Memory B cell (primary cell): ENCODE data around the gene HOXB13.

Experiments
- ATAC-seq: fragments of 150-1000 bp; cut with Tn5 transposase; 2 replicates; pipeline ENCODE4 v1.10.0; 2021; ENCODE audit warnings: low read depth, mild to moderate bottlenecking, moderate library complexity
- DNase-seq, 2 donors: peaks; one replicate each; pipeline ENCODE4 v3.0.0; 2022; ENCODE audit warnings: low spot score in 2 of 2
- H3K27ac Mint-ChIP-seq: one replicate; pipeline ENCODE4 v1.8.0; 2022; ENCODE audit warnings: mild to moderate bottlenecking, moderate library complexity, mixed read lengths
- H3K27me3 Mint-ChIP-seq: one replicate; pipeline ENCODE4 v1.8.0; 2022; ENCODE audit warnings: mixed read lengths
- H3K36me3 Mint-ChIP-seq: one replicate; pipeline ENCODE4 v1.8.0; 2022; ENCODE audit warnings: mild to moderate bottlenecking, mixed read lengths
- H3K4me1 Mint-ChIP-seq: one replicate; pipeline ENCODE4 v1.8.0; 2022; ENCODE audit warnings: mixed read lengths
- H3K4me3 Mint-ChIP-seq: one replicate; pipeline ENCODE4 v1.8.0; 2022; ENCODE audit warnings: mild to moderate bottlenecking, moderate library complexity, mixed read lengths
- H3K9me3 Mint-ChIP-seq: one replicate; pipeline ENCODE4 v1.8.0; 2022; ENCODE audit warnings: mixed read lengths

Gene HOXB13

DNA sequence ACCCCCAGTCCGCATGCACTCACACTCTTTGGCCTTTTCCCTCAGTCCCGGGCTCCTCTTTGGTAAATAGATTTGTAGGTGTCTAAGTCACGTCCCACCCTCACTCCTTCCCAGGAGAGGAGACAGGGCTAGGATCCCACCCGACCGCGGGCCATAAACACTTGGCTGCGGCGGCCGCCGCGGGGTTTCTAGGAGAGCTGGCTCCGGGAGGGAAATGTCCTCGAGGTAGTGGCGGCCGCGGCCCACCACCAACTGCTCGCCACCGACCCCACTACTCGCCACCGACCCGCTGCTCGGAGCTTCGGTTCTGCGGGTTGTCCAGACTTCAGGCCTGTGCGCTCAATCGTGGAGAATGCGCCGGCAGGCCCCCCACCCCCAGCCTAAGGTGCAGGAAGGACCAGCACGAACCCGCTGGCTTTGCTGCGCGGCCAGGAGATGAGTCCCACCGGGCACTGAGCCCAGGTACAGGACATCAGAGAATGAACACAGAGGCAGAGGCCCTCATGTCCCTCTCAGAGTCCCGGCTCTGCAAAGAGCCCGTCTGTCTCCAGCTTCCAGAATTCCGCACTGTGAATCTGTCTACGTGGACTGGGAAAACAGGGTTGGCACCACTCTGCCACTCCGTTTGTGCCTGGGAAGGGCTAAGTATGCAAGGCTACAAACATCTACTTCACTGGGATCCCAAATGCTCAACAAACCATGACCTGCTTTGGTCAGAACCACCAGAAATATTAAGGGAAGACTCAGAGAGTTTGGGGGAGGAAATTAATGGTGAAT, 3.1 kb downstream of the HOXB13 start:
- ATAC-seq = peak; percentile 26
- Mint-ChIP-seq H3K36me3 (no peaks in the 10 kb centered on the region), H3K4me3 (peak overlapping the region; percentile 29), H3K27ac (peak overlapping the region; percentile 45), H3K4me1 (peaks cover 16% of the 10 kb centered on the region), H3K9me3 (no peaks in the 10 kb centered on the region), H3K27me3 (peaks cover 43% of the 10 kb centered on the region)
- DNase-seq = no peak

DNA sequence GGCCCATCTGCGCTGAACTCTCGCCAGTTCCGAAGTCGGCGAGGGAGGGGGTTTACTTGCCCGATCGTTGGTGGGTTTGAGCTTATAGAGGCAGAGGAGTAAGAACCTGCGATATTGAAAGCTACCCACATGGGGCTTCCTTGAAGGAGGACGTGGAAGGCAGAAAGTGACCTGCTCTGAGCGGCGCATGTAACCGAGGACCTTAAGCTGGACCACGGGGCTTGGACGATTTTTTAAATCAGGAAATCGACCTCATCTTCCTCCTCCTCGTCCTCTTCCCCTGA, 3.6 kb downstream of the HOXB13 start:
- DNase-seq = no peak
- peaks cover 43% of the 10 kb centered on the region for H3K27me3 Mint-ChIP-seq
- H3K36me3 Mint-ChIP-seq = no peaks in the 10 kb centered on the region
- H3K9me3 Mint-ChIP-seq = peaks cover 2% of the 10 kb centered on the region
- peak overlapping the region; percentile 45 for H3K27ac Mint-ChIP-seq
- ATAC-seq = no peak
- H3K4me3 Mint-ChIP-seq = peak overlapping the region; percentile 29
- H3K4me1 Mint-ChIP-seq = peaks cover 16% of the 10 kb centered on the region

DNA sequence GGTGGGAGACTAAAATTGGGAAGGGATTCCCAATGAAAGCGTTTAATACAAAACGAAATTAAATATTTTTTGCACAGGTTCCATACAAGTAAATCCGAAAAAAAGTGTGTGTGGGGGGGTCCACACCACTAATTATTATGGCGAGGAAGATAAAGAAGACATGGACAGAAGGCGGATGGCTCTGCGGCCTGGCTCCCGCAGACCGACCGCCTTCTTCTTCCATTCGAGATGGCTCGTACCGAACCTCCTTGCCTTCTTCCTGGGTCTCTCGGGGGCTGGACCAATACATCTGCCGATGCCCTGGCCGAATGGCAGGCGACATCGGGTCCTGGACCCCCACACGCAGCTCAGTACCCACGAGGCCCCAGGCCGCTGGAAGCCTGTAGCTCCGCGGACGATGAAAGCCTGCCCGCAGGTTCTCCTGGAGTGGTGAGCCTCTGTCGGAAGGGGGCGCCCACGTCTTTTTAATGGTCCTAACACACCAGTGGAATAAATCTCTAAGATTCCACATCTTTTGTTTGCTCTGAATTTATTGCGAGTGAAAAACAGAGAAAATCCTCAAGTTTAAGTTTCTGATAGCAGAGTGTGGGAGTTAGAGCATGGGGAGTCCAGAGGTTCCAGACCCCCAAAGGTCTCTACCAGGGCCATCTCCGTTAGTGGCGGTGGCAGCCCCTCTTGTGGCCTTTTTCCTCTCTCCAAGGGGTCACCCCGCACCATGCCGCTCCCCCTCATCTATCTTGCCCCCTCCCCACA, 4.1 kb downstream of the HOXB13 start:
- Mint-ChIP-seq H3K27me3 (peaks cover 41% of the 10 kb centered on the region), H3K9me3 (peaks cover 2% of the 10 kb centered on the region), H3K4me1 (peaks cover 16% of the 10 kb centered on the region), H3K4me3 (peak overlapping the region; percentile 61), H3K36me3 (no peaks in the 10 kb centered on the region), H3K27ac (peak overlapping the region; percentile 45)
- DNase-seq (peak in 1 of 2 donors; percentile 56), ATAC-seq (no peak)

DNA sequence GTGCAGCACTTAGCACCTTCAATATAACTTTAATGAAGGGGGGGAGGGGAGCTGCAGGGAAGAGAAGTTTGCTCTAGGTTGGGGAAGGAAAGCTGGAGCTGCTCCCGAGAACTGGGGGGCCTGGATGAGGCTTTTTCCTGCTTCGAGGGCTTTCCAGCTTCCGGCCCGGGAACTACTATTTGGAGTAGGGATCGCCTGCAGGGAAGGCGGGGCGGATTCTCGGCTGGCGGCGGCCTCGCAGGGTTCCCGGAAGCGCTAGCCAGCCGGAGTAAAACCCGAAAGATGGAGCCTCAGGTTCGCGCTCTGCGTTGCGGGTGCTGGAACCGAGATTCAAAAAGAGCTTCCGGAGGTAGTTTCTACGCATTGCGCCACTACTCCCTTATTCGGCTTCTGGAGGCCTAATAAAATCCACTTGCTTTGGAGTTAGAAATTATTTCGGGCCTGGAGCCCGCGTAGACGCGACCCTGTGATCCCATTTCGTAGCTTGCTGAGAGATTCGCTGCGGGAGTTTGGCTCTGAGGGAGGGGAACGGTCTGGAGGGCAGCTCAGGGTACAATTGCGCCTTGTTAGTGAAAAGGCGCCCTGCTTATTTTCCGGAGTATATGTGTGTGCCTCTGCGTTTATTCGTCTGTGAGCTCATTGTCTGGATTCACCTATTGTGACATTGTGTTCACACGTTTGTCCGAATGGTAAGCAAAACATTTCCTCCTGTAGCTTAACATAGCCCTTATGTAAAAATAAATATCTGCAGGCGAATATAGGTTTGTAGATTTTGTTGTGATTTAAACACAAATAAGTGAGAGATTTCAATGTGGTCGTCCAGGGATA, 4.9 kb downstream of the HOXB13 start:
- Mint-ChIP-seq H3K9me3 (peaks cover 2% of the 10 kb centered on the region), H3K4me1 (peaks cover 13% of the 10 kb centered on the region), H3K27ac (peak overlapping the region; percentile 45), H3K36me3 (no peaks in the 10 kb centered on the region), H3K27me3 (peaks cover 36% of the 10 kb centered on the region), H3K4me3 (peak overlapping the region; percentile 39)
- no peak for DNase-seq
- no peak for ATAC-seq

DNA sequence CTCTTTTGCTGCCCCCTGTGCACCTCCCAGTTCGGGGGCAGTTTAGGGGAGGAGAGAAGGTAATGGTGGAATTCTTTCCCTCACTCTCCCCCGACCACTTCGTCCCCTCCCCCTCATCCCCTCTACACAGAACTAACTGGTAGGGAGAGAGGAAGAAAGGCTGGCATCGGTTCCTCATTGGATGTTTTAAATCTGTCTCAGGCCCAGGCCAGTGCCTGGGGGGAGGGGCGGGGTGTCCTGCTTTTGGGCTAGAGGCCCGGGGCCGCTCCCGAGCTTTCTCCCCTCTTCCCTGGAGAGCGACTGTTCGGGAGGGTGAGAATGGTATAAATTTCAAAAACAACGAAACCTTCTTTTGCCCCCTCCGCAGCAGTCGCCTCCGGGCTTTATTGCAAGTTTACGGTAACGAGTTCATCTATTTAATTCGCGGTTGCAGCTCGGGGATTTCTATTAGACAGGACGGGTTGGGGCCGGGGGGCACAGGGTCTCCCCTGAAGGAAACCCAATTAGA, 5.6 kb downstream of the HOXB13 start, which contains the start of gene PRAC2:
Gene PRAC2 (plus strand): TSS at position 271 of the 508 bp plus-strand sequence. CDS start 1,226 bp downstream, outside the sequence.
- peaks cover 13% of the 10 kb centered on the region for H3K4me1 Mint-ChIP-seq
- H3K27ac Mint-ChIP-seq = peak within 1 kb of the TSS; percentile 45
- DNase-seq = no peak
- no peaks in the 10 kb centered on the region for H3K36me3 Mint-ChIP-seq
- peak within 1 kb of the TSS; percentile 39 for H3K4me3 Mint-ChIP-seq
- H3K27me3 Mint-ChIP-seq = peaks cover 38% of the 10 kb centered on the region
- no peak for ATAC-seq
- H3K9me3 Mint-ChIP-seq = peaks cover 2% of the 10 kb centered on the region

DNA sequence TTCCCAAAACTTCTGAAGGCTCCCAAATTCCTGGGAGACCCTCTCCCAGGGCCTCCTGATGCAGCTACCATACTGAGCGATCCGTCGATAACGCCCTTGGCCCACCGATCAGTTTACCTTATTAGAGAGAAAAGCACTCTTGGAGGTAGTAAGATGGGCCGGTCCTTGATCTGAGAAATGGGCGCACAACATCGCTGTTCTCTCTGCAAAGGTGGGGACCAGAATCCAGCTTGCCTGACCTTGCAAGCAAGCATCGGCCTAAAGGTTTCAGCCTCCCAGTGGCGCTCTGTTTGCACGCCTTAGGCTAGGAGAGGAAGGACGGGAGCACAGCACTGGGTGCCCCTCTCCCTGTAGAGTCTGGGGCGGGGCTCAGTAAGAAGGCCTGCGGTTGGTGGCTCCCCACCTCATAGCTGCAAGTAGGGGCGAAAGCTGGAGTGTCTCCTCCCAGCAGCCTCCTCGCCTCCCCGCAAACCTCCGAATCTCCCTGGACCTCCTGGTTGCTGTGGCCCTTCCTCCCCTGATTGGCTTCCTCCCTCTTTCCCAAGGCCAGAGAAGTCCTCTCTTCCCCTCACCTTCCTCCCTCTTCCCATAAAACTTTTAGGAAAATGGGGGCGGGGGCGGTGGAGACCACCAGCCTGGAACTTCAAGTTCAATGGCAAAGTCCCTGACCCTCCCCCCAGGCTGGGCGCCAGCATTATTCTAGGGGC, 6.2 kb downstream of the HOXB13 start, which contains the start of gene PRAC1:
Gene PRAC1 (minus strand): TSS at position 318 of the 707 bp plus-strand sequence. CDS start 126 bp downstream, at position 192.
- H3K4me1 Mint-ChIP-seq = peaks cover 12% of the 10 kb centered on the region
- H3K4me3 Mint-ChIP-seq = peak within 1 kb of the TSS; percentile 39
- ATAC-seq (no peak), DNase-seq (no peak)
- H3K36me3 Mint-ChIP-seq = peaks cover 1% of the 10 kb centered on the region
- H3K9me3 Mint-ChIP-seq = peaks cover 2% of the 10 kb centered on the region
- H3K27ac Mint-ChIP-seq = no peak within 1 kb of the TSS
- H3K27me3 Mint-ChIP-seq = peaks cover 37% of the 10 kb centered on the region

DNA sequence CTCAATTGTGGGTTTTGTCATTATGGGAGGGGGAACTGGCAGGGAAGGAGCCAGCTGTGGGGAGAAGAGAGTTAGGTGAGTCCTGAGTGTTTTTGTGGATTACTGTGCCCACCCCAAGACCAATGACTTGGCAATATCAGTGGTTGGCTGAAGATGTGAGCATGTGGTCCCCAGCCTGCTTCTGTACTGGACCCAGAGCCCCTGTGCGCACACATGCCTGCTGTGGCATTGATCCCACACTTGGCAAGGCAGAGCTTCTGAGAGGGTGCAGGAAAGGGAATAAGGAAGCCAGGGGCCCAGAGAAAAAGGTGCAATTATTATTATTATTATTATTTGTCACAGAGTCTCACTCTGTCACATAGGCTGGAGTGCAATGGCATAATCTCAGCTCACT, 7.5 kb downstream of the HOXB13 start:
- H3K4me1 Mint-ChIP-seq = peaks cover 8% of the 10 kb centered on the region
- peaks cover 2% of the 10 kb centered on the region for H3K9me3 Mint-ChIP-seq
- ATAC-seq (no peak), DNase-seq (no peak)
- no peak overlapping the region for H3K27ac Mint-ChIP-seq
- H3K27me3 Mint-ChIP-seq = peaks cover 32% of the 10 kb centered on the region
- peaks cover 1% of the 10 kb centered on the region for H3K36me3 Mint-ChIP-seq
- H3K4me3 Mint-ChIP-seq = no peak overlapping the region

DNA sequence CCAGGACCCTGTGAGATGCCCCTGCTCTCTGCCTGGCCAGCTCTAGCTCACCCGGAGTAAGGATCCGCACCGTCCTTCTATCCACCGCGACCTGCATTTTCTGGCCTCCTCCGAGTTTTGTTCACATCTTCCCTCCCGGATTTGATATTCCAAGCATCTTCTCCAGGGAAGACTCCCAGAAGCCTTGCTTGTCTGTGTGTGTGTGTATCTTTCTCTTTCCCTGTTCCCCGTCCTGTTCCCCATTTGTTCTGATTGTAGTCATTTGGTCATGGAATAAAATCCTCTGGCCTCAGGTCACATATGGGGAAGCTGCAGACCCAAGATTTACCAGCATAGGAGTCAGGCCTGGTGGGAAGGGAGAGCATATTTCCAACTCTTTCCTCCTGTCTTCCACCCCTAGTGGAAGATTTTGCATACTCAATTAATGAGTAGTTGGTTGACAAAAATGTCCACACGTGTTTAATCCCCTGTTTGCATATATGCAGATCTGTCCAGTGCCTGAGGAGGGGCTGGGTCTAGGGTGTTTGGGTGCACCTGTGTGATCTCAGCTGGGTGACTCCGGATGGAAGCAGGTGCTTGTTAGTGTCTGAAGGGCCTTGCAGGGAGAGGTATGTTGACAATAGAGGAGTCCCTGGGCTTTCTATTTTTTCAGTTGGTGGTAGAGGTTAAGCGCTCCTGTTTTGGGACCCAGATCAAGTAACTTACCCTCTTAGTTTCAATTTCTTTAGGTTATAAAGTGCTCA, 8.1 kb downstream of the HOXB13 start:
- Mint-ChIP-seq H3K4me1 (peaks cover 8% of the 10 kb centered on the region), H3K27me3 (peaks cover 31% of the 10 kb centered on the region), H3K27ac (peak overlapping the region; percentile 51), H3K9me3 (peaks cover 2% of the 10 kb centered on the region), H3K4me3 (no peak overlapping the region), H3K36me3 (peaks cover 1% of the 10 kb centered on the region)
- ATAC-seq (no peak), DNase-seq (no peak)

DNA sequence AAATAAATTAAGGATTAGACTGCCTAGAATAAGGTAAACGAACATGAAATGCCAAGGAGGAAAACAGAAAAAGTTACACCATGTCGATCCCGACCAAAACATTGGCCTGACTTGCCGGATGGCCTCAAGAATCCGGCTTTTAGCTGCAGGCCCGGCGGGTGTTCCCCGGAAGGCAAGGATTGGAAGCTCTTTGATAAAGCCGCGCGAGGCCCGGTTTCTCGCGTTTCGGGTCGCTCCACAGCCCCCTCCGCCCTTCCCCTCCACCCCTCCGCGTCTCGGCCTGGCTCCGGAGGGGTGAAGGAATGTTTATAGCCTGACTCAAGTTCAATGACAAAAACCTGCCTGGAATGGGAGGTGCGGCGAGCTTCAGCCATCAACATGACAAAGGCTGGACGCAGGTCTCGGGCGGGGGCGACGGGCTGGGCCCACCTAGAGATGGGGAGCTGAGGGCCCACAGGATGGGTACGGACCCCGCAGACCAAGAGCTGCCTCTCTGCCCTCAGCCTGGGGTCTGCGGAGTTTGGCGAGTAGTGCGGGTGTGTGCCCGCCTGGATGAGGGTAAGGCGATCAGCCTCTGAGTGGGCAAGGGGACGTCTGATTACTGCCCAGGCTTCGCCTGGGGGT, 8.8 kb downstream of the HOXB13 start:
- H3K27ac Mint-ChIP-seq = peak overlapping the region; percentile 51
- ATAC-seq (no peak), DNase-seq (no peak)
- H3K9me3 Mint-ChIP-seq = peaks cover 2% of the 10 kb centered on the region
- H3K36me3 Mint-ChIP-seq = peaks cover 1% of the 10 kb centered on the region
- H3K4me3 Mint-ChIP-seq = no peak overlapping the region
- H3K4me1 Mint-ChIP-seq = peaks cover 4% of the 10 kb centered on the region
- H3K27me3 Mint-ChIP-seq = peaks cover 30% of the 10 kb centered on the region

DNA sequence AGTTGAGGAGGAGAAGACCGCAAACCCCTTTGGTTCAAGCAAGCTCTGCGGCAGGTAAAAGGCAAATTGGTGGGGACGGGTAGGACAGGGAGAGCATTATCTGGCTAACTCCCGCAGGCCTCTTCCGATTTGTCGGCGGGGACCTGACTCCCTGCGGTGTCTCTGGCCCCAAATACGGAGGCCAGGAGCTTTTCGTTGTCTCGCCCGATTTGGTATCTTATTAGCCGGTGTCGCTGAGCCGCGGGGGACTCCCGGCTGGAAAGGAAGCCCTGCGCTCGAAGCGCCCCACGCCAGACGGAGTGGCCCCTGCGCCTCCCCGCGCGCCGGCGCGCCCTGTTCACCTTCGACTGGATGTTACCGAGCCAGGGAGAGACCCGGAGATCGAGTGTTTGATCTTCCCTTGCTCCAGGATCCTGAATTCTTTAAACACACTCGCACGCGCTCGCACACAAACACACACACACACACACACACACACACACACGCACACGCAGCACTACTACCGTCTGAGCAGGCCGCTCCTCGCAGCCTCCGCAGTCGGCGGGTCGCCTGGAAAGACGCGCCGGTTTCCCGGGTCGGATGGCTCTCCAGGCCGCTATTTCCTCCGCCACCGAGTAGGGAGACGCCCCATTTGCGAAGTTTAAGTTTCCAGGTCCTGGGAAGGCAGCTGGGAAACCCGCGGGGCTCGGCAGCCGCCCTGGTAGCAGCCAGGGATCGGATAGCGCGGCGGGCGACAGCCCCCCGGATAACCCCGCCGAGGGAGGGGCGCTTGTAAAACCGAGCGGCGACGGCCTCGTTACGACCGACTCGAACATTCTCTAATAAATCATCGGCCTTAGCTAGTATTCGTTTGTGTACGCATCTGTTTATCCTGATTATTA, 9.5 kb downstream of the HOXB13 start:
- ATAC-seq (no peak), DNase-seq (no peak)
- H3K27ac Mint-ChIP-seq = peak overlapping the region; percentile 67
- H3K9me3 Mint-ChIP-seq = peaks cover 2% of the 10 kb centered on the region
- H3K27me3 Mint-ChIP-seq = peaks cover 26% of the 10 kb centered on the region
- peaks cover 1% of the 10 kb centered on the region for H3K36me3 Mint-ChIP-seq
- no peak overlapping the region for H3K4me3 Mint-ChIP-seq
- H3K4me1 Mint-ChIP-seq = peaks cover 1% of the 10 kb centered on the region

DNA sequence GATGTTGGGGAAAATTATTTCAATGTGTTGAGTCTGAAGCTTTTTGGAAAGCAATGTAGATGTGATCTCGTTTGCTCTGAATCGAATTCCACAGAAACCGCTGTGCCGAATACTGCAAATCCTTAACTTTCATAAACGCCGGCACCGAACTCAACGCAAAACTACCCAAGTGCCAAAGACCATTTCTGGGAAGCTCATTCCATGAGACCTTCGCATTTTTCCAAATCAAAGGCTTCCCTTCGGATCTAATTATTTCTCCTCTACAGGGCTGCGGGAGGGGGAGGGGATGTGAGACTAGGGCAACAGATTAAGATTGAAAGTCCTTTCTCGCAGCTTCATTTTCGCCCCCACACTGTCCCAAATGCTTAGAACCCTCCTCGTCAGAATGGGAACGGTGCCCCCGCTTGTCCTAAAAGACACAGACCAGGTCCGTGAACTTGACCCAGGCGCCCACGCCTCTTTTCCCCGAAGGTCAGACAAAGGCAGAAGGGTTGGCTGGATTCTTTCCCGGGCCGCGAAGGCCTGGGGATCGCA, 10.3 kb downstream of the HOXB13 start:
- ATAC-seq (no peak), DNase-seq (no peak)
- Mint-ChIP-seq H3K9me3 (peaks cover 2% of the 10 kb centered on the region), H3K4me1 (no peaks in the 10 kb centered on the region), H3K27me3 (peaks cover 25% of the 10 kb centered on the region), H3K27ac (peak overlapping the region; percentile 41), H3K4me3 (no peak overlapping the region), H3K36me3 (peaks cover 1% of the 10 kb centered on the region)
